ENCODE data around the gene BPIFB3.
"Not testable (repeated sequence)": the region's sequence is repeated elsewhere in the genome, so short reads cannot be mapped to it uniquely, and the experiment has no call there.

Gene BPIFB3

GRCh38 chr20:33091147-33091546 is 37.4 kb downstream of the BPIFB3 start:
- no peak for DNase-seq (ENCODE audit: low spot score)

GRCh38 chr20:33091693-33092092 is 38.0 kb downstream of the BPIFB3 start:
- no peak for DNase-seq (ENCODE audit: low spot score)

- no peak for DNase-seq (ENCODE audit: low spot score)
These were observed 38.7 kb downstream of the BPIFB3 start for GRCh38 chr20:33092361-33092760.

- DNase-seq (ENCODE audit: low spot score): no peak
These were observed 39.4 kb downstream of the BPIFB3 start for GRCh38 chr20:33093074-33093473.

GRCh38 chr20:33093582-33093981 is 39.9 kb downstream of the BPIFB3 start:
- no peak for DNase-seq (ENCODE audit: low spot score)

- DNase-seq (ENCODE audit: low spot score): no peak
These were observed 41.5 kb downstream of the BPIFB3 start for GRCh38 chr20:33095249-33095648.

- not testable (repeated sequence) for DNase-seq (ENCODE audit: low spot score)
These were observed 42.3 kb downstream of the BPIFB3 start for GRCh38 chr20:33095902-33096584.

- no peak for DNase-seq (ENCODE audit: low spot score)
These were observed 43.3 kb downstream of the BPIFB3 start for GRCh38 chr20:33097001-33097400.

- no peak for DNase-seq (ENCODE audit: low spot score)
These were observed 46.3 kb downstream of the BPIFB3 start for GRCh38 chr20:33099843-33100538.

GRCh38 chr20:33103556-33103955 is 49.9 kb downstream of the BPIFB3 start:
- no peak for DNase-seq (ENCODE audit: low spot score)

GRCh38 chr20:33104336-33104735 is 50.6 kb downstream of the BPIFB3 start:
- DNase-seq (ENCODE audit: low spot score): no peak

GRCh38 chr20:33105316-33105924 is 51.7 kb downstream of the BPIFB3 start:
- no peak for DNase-seq (ENCODE audit: low spot score)

GRCh38 chr20:33106058-33106620 is 52.4 kb downstream of the BPIFB3 start:
- not testable (repeated sequence) for DNase-seq (ENCODE audit: low spot score)

GRCh38 chr20:33108661-33109060 is 55.0 kb downstream of the BPIFB3 start:
- DNase-seq (ENCODE audit: low spot score): no peak

GRCh38 chr20:33110147-33110825 is 56.6 kb downstream of the BPIFB3 start:
- DNase-seq (ENCODE audit: low spot score): no peak

- no peak for DNase-seq (ENCODE audit: low spot score)
These were observed 57.6 kb downstream of the BPIFB3 start for GRCh38 chr20:33111306-33111705.

- no peak for DNase-seq (ENCODE audit: low spot score)
These were observed 59.1 kb downstream of the BPIFB3 start for GRCh38 chr20:33112547-33113386.

- no peak for DNase-seq (ENCODE audit: low spot score)
These were observed 59.7 kb downstream of the BPIFB3 start for GRCh38 chr20:33113387-33113908.

GRCh38 chr20:33115501-33115900 is 61.8 kb downstream of the BPIFB3 start:
- DNase-seq (ENCODE audit: low spot score): not testable (repeated sequence)

GRCh38 chr20:33119725-33120720 is 66.3 kb downstream of the BPIFB3 start:
- DNase-seq (ENCODE audit: low spot score): no peak

All from hematopoietic multipotent progenitor cell treated with erythropoietin and hydrocortisone succinate and interleukin-3 and kit ligand, for 17 days (in vitro differentiated cells).